ENCODE measurements around the gene CSF3R. TPM values are rescaled to one million over a fixed set of nuclear protein-coding genes. Genes with fewer than 3 reads are reported as not detected.

The CSF3R gene
- polyA plus RNA-seq, 1 of the 3 experiments (the other 2 are of a cell fraction) = not detected

GRCh38 chr1:36436821-36437220 is 45.9 kb downstream of the CSF3R start:
- TF ChIP-seq GABPA (IDR thresholded peaks at IDR 0.05; ENCODE audit: low read depth) (no peak), EP300 (IDR thresholded peaks at IDR 0.05; ENCODE audit: borderline replicate concordance in 1 of 2, low read depth in 1 of 2, low read length in 1 of 2) (no peak), TEAD4 (IDR thresholded peaks at IDR 0.05; ENCODE audit: borderline replicate concordance, insufficient read depth) (no peak), IRF3 (IDR thresholded peaks at IDR 0.05; ENCODE audit: low read depth, low read length) (no peak), CHD2 (IDR thresholded peaks at IDR 0.05; ENCODE audit: low read length, partially characterized antibody) (no peak)
- Histone ChIP-seq H3K79me2 (ENCODE audit: insufficient read depth) (no peaks in the 10 kb centered on the region), H3K27me3 (ENCODE audit: insufficient read depth) (no peaks in the 10 kb centered on the region), H3K9me3 (no peaks in the 10 kb centered on the region), H4K20me1 (ENCODE audit: insufficient read depth) (no peaks in the 10 kb centered on the region), H3K9ac (no peak overlapping the region), H2AFZ (ENCODE audit: low read depth) (no peak overlapping the region), H3K27ac (ENCODE audit: low read depth in 2 of 2, low read length in 1 of 2) (no peak overlapping the region), H3K4me2 (no peak overlapping the region), H3K36me3 (replicated peaks in 1 of 2; ENCODE audit: control insufficient read depth in 1 of 2, insufficient read depth in 2 of 2, low read length in 1 of 2) (peaks cover 2 to 6% of the 10 kb centered on the region in 2 experiments), H3F3A (replicated peaks; ENCODE audit: insufficient read depth) (no peaks in the 10 kb centered on the region), H3K4me1 (ENCODE audit: control insufficient read depth in 1 of 2, insufficient read depth in 2 of 2, low read depth in 1 of 2, low read length in 1 of 2) (no peaks in the 10 kb centered on the region), H3K9me2 (no peaks in the 10 kb centered on the region), H3K4me3 (ENCODE audit: low read depth in 2 of 2, low read length in 1 of 2) (no peak overlapping the region)
- ChIA-PET POLR2A (no interaction called here), CTCF (interaction anchor here (1.4 to 1.7 kb wide), 2 partner anchors 10 to 13 kb away, joined by 4 to 6 read pairs; partner anchors contain the start of gene OSCP1)
- no peak for DNase-seq
- WGBS (ENCODE audit: low lambda C conversion rate) = 75% methylated on average over 1 of the region's 1 CpG

GRCh38 chr1:36433102-36433501 is 49.6 kb downstream of the CSF3R start:
- H3K9ac ChIP-seq = no peak overlapping the region
- no peaks in the 10 kb centered on the region for H3K79me2 ChIP-seq (ENCODE audit: insufficient read depth)
- no peaks in the 10 kb centered on the region for H3K27me3 ChIP-seq (ENCODE audit: insufficient read depth)
- H3K36me3 ChIP-seq (replicated peaks in 1 of 2; ENCODE audit: control insufficient read depth in 1 of 2, insufficient read depth in 2 of 2, low read length in 1 of 2) = peaks cover 2 to 6% of the 10 kb centered on the region in 2 experiments
- H3K4me2 ChIP-seq = no peak overlapping the region
- no peaks in the 10 kb centered on the region for H4K20me1 ChIP-seq (ENCODE audit: insufficient read depth)
- no peak for TF ChIP-seq SIN3A (IDR thresholded peaks at IDR 0.05; ENCODE audit: borderline replicate concordance, low read depth, low read length)
- TF ChIP-seq ZBTB33 (IDR thresholded peaks at IDR 0.05; ENCODE audit: borderline replicate concordance, low read depth) = no peak
- TF ChIP-seq NRF1 (IDR thresholded peaks at IDR 0.05; ENCODE audit: low read depth, low read length) = no peak
- TF ChIP-seq RXRA (IDR thresholded peaks at IDR 0.05; ENCODE audit: borderline replicate concordance, low read depth) = no peak
- no peak for TF ChIP-seq FOXM1 (IDR thresholded peaks at IDR 0.05; ENCODE audit: low read depth)
- no peak for TF ChIP-seq IRF3 (IDR thresholded peaks at IDR 0.05; ENCODE audit: low read depth, low read length)
- no peak for TF ChIP-seq TEAD4 (IDR thresholded peaks at IDR 0.05; ENCODE audit: borderline replicate concordance, insufficient read depth)
- no peak for TF ChIP-seq PBX3 (IDR thresholded peaks at IDR 0.05)
- H3K4me3 ChIP-seq (ENCODE audit: low read depth in 2 of 2, low read length in 1 of 2) = no peak overlapping the region
- no peak overlapping the region for H2AFZ ChIP-seq (ENCODE audit: low read depth)
- H3K4me1 ChIP-seq (ENCODE audit: control insufficient read depth in 1 of 2, insufficient read depth in 2 of 2, low read depth in 1 of 2, low read length in 1 of 2) = no peaks in the 10 kb centered on the region
- ChIA-PET CTCF (interaction anchor here (0.9 to 1.1 kb wide), 3 partner anchors 11 to 284 kb away, joined by 3 to 6 read pairs (median 4); partner anchors contain the start of genes OSCP1 and TRAPPC3), POLR2A (no interaction called here)
- H3K27ac ChIP-seq (ENCODE audit: low read depth in 2 of 2, low read length in 1 of 2) = no peak overlapping the region
- 36% methylated on average over 1 of the region's 1 CpG for WGBS (ENCODE audit: low lambda C conversion rate)
- DNase-seq = no peak
- no peaks in the 10 kb centered on the region for H3K9me3 ChIP-seq
- H3F3A ChIP-seq (replicated peaks; ENCODE audit: insufficient read depth) = no peaks in the 10 kb centered on the region
- H3K9me2 ChIP-seq = no peaks in the 10 kb centered on the region
